GM15510 (cell line): ENCODE measurements around the gene GPR132.

ENCODE experiments used
- POLR2A ChIP-seq: IDR thresholded peaks from 3 replicates; pipeline ENCODE4 v1.6.1; 2011; ENCODE audit warnings: borderline replicate concordance; ENCODE audit not compliant: insufficient read length; ENCODE audit errors: extremely low read depth

The GPR132 gene

GRCh38 chr14:105046891-105047282 is 18.3 kb downstream of the GPR132 start:
- no peak for TF ChIP-seq POLR2A

DNA sequence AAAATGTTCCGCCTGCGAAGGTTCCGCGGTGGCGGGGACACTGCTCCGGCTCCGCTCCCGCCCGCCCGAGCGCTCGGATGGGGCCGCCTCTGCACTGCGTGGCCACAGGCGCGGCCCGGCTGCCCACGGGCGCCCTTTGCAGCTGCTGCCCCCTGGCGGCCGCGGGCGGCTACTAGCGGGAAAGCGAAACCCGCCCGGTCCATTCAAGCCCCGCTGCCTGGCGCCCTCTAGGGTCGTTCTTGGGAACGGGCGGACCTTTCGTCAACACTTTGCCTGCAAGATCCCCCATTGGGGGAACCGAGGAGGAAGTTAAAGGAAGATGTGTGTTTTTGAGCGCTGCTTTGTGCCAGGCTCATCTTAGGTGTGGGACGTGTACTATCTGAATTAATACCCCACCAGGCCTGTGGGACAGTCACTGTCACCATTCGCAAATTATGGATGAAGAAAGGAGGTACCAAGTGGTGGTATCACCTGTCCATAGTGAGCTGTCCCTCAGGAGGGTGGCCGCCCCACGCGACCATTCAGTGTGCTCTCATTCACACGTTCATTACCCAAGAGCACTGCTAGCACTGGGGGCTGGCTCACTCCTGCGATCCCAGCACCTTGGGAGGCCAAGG is 19.4 kb downstream of the GPR132 start:
- no peak for TF ChIP-seq POLR2A

DNA sequence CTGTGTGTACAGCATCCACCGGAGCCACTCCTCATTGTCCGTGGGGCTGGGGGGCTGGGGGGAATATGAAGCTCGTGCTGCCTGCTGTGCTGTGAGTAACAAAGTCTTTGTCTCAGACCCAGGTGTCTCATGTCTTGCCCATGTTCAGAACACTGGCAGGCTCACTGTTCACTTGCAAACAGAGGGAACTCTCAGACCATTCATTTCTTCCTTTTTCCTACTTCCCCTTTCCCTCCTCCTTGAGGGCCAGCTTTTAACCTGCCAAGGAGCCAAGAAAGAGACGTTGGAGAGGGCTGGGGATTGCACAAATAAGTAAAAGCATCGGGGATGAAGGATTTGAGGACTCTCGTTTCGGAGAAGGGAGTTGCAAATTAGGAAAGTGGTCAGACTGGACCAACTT is 21.6 kb downstream of the GPR132 start:
- TF ChIP-seq POLR2A = no peak

DNA sequence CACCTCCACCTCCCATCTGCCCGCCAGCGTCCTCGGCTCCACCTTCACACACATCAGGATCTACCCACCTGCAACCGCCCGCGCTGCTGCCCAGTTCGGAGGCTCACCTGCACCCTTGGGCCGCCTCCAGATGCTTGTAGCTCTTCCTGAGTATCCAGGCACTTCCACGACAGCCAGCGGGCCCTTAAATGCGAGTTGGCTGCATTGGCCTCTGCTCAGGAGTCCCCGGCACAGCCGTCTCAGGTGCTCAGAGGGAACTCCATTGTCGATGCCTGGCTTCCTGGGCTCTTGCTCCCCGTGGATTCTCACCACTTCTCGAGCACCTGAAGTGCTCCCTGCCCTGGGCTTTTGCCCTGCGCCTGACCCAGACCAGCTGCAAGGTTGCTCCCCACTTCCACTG is 22.4 kb downstream of the GPR132 start:
- TF ChIP-seq POLR2A = no peak

- no peak for TF ChIP-seq POLR2A
These were observed 23.1 kb downstream of the GPR132 start for GRCh38 chr14:105041841-105042765.

GRCh38 chr14:105039458-105040205 is 25.6 kb downstream of the GPR132 start:
- TF ChIP-seq POLR2A = no peak

DNA sequence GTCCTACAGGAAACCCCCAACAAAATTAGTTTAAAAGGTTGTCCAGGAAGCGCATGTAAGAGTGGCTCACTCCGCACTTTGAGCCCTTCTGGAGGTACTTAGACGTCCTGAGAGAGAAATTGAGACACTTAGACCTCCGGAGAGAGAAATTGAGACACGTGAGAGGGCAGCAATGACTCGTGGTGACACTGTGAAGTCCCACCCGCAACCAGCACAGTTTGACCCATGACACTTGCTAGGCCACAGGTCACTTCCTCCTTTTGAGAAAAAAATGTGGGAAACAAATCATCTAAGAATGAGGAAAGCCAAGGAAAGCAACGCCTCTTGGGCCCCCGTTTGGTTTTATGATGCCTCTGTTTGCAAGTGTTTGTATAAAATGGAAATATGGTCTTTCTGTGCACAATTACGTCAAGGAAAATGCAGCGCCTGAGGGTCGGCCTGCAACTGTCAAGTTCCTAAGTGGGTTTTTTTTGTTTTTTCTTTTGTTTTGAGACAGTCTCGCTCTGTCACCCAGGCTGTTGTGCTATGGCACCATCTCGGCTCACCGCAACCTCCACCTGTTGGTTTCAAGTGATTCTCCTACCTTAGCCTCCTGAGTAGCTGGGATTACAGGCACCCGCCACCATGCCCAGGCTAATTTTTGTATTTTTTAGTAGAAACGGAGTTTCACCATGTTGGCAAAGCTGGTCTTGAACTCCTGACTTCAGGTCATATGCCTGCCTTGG is 30.8 kb downstream of the GPR132 start:
- no peak for TF ChIP-seq POLR2A

DNA sequence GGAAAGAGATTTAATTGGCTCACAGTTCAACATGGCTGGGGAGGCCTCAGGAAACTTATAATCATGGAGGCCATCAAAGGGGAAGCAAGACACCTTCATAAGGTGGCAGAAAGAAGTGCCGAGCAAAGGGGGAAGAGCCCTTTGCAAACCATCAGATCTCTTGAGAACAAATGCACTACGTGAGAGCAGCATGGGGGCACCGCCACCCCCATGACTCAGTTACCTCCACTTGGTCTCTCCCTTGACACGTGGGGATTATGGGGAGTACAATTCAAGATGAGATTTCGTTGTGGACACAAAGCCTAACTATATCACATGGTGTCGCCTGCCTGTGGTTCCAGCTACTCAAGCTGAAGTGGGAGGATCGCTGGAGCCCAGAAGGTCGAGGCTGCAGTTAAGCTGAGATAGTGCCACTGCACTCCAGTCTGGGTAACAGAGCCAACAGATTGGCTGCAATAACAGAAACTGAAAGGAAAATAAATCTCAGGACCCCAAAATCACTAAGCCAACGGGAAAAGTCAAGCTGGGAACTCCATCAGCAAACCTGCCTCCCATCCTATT is 34.3 kb downstream of the GPR132 start:
- TF ChIP-seq POLR2A = no peak

DNA sequence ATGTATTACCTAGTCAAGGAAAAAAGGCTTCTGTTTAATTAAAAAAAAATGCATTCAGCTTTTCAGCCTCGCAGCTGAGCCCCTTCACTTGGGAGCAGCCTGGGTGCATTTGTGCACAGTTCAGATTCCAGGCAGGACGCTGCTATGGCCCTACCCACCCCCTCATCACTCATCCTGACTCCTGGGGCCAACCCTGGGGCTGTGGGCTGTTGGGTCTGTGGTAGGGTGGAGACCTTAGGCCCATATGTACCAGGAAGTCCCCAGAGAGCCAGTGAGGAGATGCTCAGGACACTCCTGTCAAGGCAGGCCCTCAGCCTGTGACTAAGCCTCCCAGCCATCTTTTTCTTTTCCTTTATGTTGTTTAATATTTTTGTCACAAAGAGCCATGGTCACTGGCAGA is 35.0 kb downstream of the GPR132 start:
- TF ChIP-seq POLR2A = no peak

DNA sequence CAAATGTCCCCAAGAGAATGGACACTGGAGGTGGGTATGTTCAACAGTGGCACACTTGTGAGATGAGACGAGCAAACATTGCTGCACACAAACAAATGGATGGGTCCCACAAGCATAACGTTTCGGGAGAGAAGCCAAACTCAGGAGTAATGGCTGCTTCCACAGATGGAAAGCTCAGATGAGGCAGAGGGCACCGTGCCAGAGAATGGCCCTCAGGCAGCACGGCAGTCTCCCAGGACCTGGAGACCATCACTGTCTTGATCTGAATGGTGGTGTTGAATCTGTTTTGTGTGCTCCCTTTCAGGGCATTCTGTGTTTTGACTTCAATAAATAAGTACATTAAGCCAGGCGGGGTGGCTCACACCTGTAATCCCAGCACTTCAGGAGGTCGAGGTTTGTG is 35.8 kb downstream of the GPR132 start:
- no peak for TF ChIP-seq POLR2A

DNA sequence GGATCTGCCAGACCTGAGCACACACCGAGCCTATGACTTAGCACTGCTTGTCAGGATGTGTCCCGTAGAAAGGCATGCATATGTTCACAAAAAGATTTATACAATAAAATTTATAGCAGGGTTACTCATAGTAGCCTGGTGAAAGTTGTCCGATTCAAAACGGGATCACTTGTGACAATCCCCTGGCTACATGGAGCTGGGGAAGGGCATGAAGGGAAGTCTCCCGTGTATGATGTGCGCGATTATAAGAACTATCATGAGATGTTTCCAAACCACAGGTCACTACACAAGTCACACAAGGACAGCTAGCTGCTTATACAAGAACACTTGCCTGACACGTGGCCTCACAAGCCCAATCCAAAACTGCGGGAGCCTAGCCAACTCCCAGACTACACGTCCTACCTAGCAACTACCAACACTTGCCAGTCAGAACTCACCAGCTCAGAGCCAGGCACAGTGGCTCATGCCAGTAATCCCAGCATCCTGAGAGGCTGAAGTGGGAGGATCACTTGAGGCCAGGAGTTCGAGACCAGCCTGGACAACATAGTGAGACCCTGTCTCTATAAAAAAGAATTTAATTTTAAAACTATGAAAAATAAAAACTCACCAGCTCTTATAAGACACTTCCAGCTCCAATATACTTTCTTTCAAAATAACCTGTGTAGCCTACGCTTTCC is 36.8 kb downstream of the GPR132 start:
- no peak for TF ChIP-seq POLR2A

DNA sequence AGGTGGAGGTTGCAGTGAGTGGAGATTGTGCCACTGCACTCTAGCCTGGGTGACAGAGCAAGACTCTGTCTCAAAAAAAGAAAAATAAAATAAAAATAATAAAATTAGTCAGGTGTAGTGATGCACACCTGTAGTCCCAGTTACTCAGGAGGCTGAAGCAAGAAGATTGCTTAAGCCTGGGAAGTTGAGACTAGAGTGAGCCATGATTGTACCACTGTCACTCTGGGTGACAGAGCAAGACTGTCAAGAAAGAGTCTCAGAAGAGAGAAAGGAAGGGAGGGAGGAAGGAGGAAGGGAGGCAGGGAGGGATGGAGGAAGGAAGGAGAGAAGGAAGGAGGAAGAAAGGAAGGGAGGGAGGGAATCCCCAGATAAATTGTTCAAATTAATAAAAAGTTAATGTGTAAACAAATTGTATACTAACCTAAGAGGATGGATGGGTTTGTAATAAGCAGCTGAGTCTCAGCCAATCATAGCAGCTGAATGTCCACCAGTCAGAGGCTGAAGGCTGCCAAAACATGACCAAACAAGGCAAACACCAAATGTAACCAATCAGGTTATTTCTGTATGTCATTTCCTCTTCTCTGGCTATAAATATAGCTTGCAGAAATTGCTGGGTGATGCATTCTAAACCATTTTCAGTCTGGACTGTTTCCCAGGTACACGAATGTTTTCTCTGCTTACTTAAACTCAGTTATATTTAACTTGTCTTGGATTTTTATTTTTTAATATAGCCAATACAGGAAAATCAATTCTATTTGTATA is 38.2 kb downstream of the GPR132 start:
- TF ChIP-seq POLR2A = no peak
